HEK293T (cell line): ENCODE data around the gene CTDSPL.
A peak's percentile ranks its signal among the peaks of the same experiment; 100 is the strongest.

Source experiments
- CTCF ChIA-PET: fragments of 350-600 bp; formaldehyde crosslinking; extraction: SDS; loops from one replicate; lab custom pipeline; 2021; ENCODE audit warnings: antibody characterized with exemption, inconsistent platforms; lab: Yijun Ruan, JAX
- POLR2A ChIA-PET: fragments of 350-600 bp; formaldehyde crosslinking; extraction: SDS; loops from one replicate; lab custom pipeline; 2020; ENCODE audit warnings: antibody characterized with exemption, inconsistent platforms; lab: Yijun Ruan, JAX
- DNase-seq: peaks from one replicate; pipeline ENCODE4 v3.0.0; 2012; ENCODE audit warnings: mixed read lengths; ENCODE audit errors: extremely low spot score
- ARNT ChIP-seq: fragments of 450-650 bp; IDR thresholded peaks from 2 replicates; pipeline ENCODE4 v1.6.1; 2017; ENCODE audit warnings: mild to moderate bottlenecking
- BHLHE40 ChIP-seq: fragments of 450-650 bp; IDR thresholded peaks from 2 replicates; pipeline ENCODE4 v1.6.1; 2016; ENCODE audit warnings: mild to moderate bottlenecking, moderate library complexity, borderline replicate concordance
- CTBP1 ChIP-seq: fragments of 450-650 bp; IDR thresholded peaks from 2 replicates; pipeline ENCODE4 v1.6.1; 2016; ENCODE audit warnings: borderline replicate concordance
- ELF4 ChIP-seq: fragments of 450-650 bp; IDR thresholded peaks from 2 replicates; pipeline ENCODE4 v1.6.1; 2017; ENCODE audit warnings: antibody characterized with exemption
- FOXA1 ChIP-seq: fragments of 450-650 bp; IDR thresholded peaks from 2 replicates; pipeline ENCODE4 v1.6.1; 2016; ENCODE audit warnings: mild to moderate bottlenecking
- FOXK2 ChIP-seq: fragments of 450-650 bp; IDR thresholded peaks from 2 replicates; pipeline ENCODE4 v1.6.1; 2016; ENCODE audit warnings: mild to moderate bottlenecking
- FOXM1 ChIP-seq: fragments of 450-650 bp; IDR thresholded peaks from 2 replicates; pipeline ENCODE4 v1.6.1; 2017; ENCODE audit warnings: mild to moderate bottlenecking, borderline replicate concordance
- HDGF ChIP-seq: fragments of 450-650 bp; IDR thresholded peaks from 2 replicates; pipeline ENCODE4 v1.6.1; 2017; ENCODE audit warnings: antibody characterized with exemption, borderline replicate concordance
- L3MBTL2 ChIP-seq: fragments of 450-650 bp; conservative IDR thresholded peaks from 2 replicates; pipeline ENCODE4 v1.6.1; 2016; ENCODE audit warnings: mild to moderate bottlenecking
- LEF1 ChIP-seq: fragments of 450-650 bp; IDR thresholded peaks from 2 replicates; pipeline ENCODE4 v1.6.1; 2017; ENCODE audit warnings: mild to moderate bottlenecking, borderline replicate concordance
- NFRKB ChIP-seq: fragments of 450-650 bp; IDR thresholded peaks from 2 replicates; pipeline ENCODE4 v1.6.1; 2016; ENCODE audit warnings: mild to moderate bottlenecking, moderate library complexity
- SP1 ChIP-seq: fragments of 450-650 bp; IDR thresholded peaks from 2 replicates; pipeline ENCODE4 v1.6.1; 2017
- SUZ12 ChIP-seq: fragments of 450-650 bp; IDR thresholded peaks from 2 replicates; pipeline ENCODE4 v1.6.1; 2016; ENCODE audit warnings: mild to moderate bottlenecking
- TARDBP ChIP-seq: fragments of 450-650 bp; IDR thresholded peaks from 2 replicates; pipeline ENCODE4 v1.6.1; 2016
- ZNF384 ChIP-seq: fragments of 450-650 bp; IDR thresholded peaks from 2 replicates; pipeline ENCODE4 v1.6.1; 2016
- TF ChIP-seq, protein P1 (sequence below): fragments of 450-650 bp; IDR thresholded peaks from 2 replicates; pipeline ENCODE4 v1.6.1; 2016

Gene CTDSPL

DNA sequence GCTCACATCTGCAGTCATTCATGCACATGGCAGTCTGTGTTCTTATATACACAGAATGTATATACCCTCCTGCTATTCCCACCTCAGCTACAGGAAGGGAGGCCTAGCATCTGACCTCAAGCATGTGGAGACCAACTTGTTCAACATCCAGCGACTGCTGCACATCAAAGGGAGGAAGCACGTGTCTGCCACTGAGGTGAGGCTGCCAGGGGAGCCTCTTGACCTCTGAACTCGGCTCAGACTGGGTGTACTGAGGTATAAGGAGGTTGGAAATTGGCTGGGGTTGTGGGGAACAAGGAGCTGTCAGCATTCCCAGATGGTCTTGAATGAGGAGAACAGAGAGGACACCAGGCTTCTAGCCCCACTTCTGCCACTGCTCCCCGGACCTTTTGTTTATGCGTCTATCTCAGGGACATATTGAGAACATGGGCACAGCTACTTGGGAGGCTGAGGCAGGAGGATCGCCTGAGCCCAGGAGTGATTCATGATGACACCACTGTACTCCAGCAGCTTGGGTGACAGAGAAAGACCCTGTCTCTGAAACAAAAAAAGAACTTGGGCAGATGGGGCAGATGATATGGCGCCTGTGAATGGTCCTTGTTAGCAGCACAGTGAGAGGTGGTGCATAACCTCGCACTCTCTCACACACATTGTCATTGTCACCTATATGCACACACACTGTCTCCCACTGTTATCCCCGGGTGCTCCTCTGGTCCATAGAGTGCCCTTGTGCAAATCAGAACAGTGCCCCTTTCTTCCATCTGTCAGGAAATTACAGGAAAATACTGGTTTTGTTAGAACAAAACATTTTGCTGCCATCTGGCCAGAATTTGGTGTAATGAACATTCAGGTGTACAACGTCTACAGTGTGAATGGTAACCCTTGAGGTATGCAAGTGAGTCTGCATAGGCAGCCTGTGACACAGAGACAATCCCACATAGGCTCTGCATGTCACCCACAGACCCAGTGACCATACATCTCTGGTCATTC lies 134.3 kb downstream of the CTDSPL start:
- no peak for DNase-seq
- no peak for TF ChIP-seq ELF4
- CTCF ChIA-PET = interaction anchor here (0.5 to 1.4 kb wide), 10 partner anchors 8 to 1164 kb away, joined by 3 to 16 read pairs (median 4); no protein-coding TSS in a partner anchor
- POLR2A ChIA-PET = interaction anchor here (1.1 kb wide), 1 partner anchor 22 kb away, joined by 6 read pairs; no protein-coding TSS in a partner anchor

DNA sequence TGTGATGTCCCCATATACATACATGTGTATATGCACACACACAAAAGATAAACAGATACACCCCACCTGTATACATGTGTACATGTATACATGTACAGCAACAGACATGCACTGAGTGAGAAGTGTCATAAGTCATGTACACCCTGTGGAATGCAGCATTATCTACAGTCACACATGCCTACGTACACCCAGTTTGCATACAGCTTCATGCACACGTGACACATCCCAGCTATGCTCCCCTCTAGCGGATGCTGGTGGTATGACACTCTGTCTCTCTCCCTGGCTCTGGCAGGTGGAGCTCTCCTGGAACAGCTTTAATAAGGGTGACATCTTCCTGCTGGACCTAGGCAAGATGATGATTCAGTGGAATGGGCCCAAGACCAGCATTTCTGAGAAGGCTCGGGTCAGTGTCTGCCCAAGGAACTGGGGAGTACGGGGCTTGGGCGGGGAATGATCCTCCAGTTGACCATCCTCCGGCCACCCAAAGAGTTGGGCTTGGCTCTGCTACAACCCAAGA lies 135.2 kb downstream of the CTDSPL start:
- DNase-seq = peak; percentile 81
- no peak for TF ChIP-seq ZNF384
- no peak for TF ChIP-seq NFRKB
- TF ChIP-seq TARDBP = no peak
- TF ChIP-seq, protein P1, sequence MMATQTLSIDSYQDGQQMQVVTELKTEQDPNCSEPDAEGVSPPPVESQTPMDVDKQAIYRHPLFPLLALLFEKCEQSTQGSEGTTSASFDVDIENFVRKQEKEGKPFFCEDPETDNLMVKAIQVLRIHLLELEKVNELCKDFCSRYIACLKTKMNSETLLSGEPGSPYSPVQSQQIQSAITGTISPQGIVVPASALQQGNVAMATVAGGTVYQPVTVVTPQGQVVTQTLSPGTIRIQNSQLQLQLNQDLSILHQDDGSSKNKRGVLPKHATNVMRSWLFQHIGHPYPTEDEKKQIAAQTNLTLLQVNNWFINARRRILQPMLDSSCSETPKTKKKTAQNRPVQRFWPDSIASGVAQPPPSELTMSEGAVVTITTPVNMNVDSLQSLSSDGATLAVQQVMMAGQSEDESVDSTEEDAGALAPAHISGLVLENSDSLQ = no peak
- no peak for TF ChIP-seq BHLHE40
- TF ChIP-seq L3MBTL2 = peak; percentile 60
- no peak for TF ChIP-seq FOXM1
- no peak for TF ChIP-seq LEF1
- TF ChIP-seq ELF4 = 0 out of 2 replicates have a peak, but pooled peaks have one; percentile 32
- no peak for TF ChIP-seq FOXA1
- no peak for TF ChIP-seq SUZ12
- no peak for TF ChIP-seq HDGF
- no peak for TF ChIP-seq SP1
- TF ChIP-seq ARNT = no peak
- TF ChIP-seq CTBP1 = no peak
- POLR2A ChIA-PET = interaction anchor here (1.1 kb wide), 1 partner anchor 22 kb away, joined by 6 read pairs; no protein-coding TSS in a partner anchor

DNA sequence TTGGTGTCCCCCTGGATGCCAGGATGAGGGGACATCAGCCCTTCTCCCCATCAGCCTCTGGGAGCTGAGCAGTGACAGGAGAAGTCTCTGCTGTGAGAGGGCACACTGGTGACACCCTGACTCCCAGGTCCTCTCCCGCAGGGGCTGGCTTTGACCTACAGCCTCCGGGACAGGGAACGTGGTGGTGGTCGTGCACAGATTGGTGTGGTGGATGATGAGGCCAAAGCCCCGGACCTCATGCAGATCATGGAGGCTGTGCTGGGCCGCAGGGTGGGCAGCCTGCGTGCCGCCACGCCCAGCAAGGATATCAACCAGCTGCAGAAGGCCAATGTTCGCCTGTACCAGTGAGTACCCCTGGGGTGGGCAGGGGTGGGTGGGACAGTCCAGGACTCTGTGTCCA lies 135.7 kb downstream of the CTDSPL start:
- no peak for DNase-seq
- CTCF ChIA-PET = interaction anchor here (0.6 to 1.4 kb wide), 11 partner anchors 10 to 144 kb away, joined by 3 to 16 read pairs (median 4); no protein-coding TSS in a partner anchor
- TF ChIP-seq FOXK2 (no peak), SUZ12 (no peak), ZNF384 (no peak), ARNT (no peak), TARDBP (no peak), HDGF (no peak), L3MBTL2 (no peak), FOXA1 (no peak), CTBP1 (no peak), ELF4 (no peak), NFRKB (no peak)
- TF ChIP-seq, protein P1 = no peak
- POLR2A ChIA-PET = interaction anchor here (1.1 kb wide), 1 partner anchor 23 kb away, joined by 6 read pairs; no protein-coding TSS in a partner anchor

More for the DNA sequence above, 135.2 kb downstream of the CTDSPL start:
- CTCF ChIA-PET = interaction anchor here (0.5 to 1.4 kb wide), 13 partner anchors 9 to 1163 kb away, joined by 3 to 16 read pairs (median 4); no protein-coding TSS in a partner anchor

DNA sequence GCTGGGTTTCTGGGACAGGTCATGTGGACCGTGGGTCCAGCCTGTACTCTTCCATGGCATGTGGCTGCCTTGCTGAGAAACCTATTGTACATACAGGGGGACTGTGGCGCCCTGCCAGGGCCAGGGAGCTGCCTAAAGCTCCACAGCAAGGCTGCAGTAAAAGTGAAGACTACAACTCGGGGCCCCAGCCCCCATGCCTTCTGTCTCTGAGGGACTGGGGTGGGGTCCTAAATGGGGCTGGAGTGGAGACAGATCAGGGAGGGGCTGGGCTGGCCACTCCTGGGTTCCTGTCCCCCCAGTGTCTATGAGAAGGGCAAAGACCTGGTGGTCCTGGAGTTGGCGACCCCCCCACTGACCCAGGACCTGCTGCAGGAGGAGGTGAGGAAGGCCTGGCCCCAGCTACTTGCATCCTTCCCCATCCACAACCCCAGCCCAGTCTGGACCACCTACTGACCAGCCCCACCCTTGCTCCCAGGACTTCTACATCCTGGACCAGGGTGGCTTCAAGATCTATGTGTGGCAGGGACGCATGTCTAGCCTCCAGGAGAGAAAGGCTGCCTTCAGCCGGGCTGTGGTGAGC lies 136.2 kb downstream of the CTDSPL start:
- TF ChIP-seq FOXK2 (no peak), ARNT (no peak), L3MBTL2 (no peak), NFRKB (no peak), SUZ12 (no peak), ZNF384 (no peak), TARDBP (no peak), LEF1 (no peak), HDGF (no peak), BHLHE40 (no peak), FOXA1 (no peak), SP1 (no peak), FOXM1 (no peak), CTBP1 (no peak)
- TF ChIP-seq, protein P1 = no peak
- ChIA-PET CTCF (interaction anchor here (0.5 to 1.4 kb wide), 5 partner anchors 12 to 1039 kb away, joined by 3 to 16 read pairs (median 4); no protein-coding TSS in a partner anchor), POLR2A (no interaction called here)
- no peak for DNase-seq

DNA sequence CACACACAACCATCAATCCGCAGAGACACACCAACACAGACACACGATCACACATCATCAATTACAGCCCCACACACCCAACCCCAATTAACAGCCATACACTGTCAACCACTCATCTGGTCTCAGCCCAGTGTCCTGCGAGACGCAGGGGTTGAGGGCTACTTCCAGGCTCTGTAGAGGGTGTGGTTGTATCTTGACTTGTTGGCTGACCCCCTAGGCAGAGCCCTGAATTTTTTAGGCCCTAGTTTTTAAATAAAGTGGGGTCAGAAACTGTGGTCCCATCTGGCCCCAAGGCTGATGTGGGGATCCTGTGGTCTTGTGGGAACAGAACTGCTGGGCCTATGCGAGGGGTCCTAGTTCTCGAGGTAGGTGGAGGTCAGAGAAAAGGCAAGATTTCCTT lies 138.2 kb downstream of the CTDSPL start:
- POLR2A ChIA-PET = no interaction called here
- CTCF ChIA-PET = interaction anchor here (0.6 kb wide), 2 partner anchors 32 to 356 kb away, joined by 3 to 5 read pairs; no protein-coding TSS in a partner anchor
- no peak for TF ChIP-seq SP1
- no peak for TF ChIP-seq NFRKB
- TF ChIP-seq SUZ12 = no peak
- TF ChIP-seq, protein P1 = no peak
- no peak for TF ChIP-seq FOXK2
- TF ChIP-seq LEF1 = no peak
- no peak for TF ChIP-seq ARNT
- TF ChIP-seq FOXM1 = no peak
- TF ChIP-seq HDGF = no peak
- TF ChIP-seq TARDBP = no peak
- TF ChIP-seq L3MBTL2 = no peak
- no peak for DNase-seq
